Occipital lobe (tissue), 2 donors: Measurements from ENCODE around the gene UBE2L3. TPM values are rescaled to one million over a fixed set of nuclear protein-coding genes. Genes with fewer than 3 reads are reported as not detected.
"Not testable (repeated sequence)": the region's sequence is repeated elsewhere in the genome, so short reads cannot be mapped to it uniquely, and the experiment has no call there.

Experiments used
- DNase-seq: peaks from one replicate; lab custom pipeline; 2025; lab: John Stamatoyannopoulos, UW
- total RNA-seq: library from RNA; depleted of rRNA; stranded (reverse); fragments of >200 nt; gene quantifications from one replicate; pipeline ENCODE4 v1.2.3, GENCODE V29; 2014

UBE2L3 gene
- total RNA-seq, 1 donor from 2014 or later: 23.6 TPM

DNA sequence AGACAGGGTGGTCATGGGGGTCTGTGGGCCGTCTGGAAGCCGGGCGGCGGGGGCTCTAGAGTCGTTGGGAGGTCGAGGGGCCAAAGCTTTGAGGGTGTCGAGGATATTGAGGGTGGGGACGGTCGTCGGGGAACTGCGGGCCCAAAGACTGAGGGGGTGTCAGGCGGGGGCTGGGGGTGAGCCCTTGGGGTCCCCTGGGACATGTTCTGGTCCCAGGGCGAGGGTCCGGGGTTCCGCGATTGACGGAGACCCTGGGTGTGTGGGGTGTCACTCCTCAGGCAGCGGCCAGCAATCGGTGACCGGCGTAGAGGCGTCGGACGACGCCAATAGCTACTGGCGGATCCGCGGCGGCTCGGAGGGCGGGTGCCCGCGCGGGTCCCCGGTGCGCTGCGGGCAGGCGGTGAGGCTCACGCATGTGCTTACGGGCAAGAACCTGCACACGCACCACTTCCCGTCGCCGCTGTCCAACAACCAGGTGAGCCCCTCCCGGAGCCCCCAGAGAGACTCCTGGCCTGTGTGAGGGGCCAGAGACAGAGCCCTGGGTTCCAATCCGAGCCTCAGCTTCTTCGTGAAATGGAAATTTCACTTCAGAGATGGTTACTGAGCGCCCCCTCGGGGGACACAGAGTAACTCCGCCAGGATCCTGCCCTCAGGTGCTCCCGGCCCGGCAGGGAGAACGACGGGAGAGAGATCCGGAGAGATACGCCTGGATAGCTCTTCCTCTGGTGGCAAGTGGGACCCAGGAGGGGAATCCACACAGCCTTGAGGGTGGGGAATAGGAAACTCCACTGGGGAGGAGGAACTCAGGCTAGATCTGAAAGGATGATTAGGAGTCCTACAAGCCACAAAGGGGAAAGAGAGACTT, 75.3 kb downstream of the UBE2L3 start:
- no peak for DNase-seq

DNA sequence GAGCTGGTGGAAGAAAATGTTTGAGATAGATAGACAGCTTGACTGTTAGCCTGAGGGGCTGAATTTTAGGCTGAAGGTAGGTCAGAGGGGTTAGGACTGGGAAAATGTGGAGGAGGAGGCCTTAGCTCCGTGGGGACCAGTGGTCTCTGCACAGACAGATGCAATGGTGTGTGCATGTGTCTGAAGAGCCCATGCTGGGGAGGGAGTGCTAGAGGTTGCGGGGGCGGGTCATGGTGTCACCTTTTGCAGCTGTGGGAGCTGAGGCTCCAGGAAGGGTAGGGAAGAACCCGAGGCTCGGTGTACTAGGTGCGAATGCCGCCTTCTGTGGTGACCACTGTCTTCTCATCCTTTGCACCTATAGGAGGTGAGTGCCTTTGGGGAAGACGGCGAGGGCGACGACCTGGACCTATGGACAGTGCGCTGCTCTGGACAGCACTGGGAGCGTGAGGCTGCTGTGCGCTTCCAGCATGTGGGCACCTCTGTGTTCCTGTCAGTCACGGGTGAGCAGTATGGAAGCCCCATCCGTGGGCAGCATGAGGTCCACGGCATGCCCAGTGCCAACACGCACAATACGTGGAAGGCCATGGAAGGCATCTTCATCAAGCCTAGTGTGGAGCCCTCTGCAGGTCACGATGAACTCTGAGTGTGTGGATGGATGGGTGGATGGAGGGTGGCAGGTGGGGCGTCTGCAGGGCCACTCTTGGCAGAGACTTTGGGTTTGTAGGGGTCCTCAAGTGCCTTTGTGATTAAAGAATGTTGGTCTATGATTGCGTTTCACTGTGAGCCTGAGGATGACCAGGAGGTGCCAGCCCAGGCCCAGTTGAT, 76.2 kb downstream of the UBE2L3 start:
- DNase-seq: no peak

DNA sequence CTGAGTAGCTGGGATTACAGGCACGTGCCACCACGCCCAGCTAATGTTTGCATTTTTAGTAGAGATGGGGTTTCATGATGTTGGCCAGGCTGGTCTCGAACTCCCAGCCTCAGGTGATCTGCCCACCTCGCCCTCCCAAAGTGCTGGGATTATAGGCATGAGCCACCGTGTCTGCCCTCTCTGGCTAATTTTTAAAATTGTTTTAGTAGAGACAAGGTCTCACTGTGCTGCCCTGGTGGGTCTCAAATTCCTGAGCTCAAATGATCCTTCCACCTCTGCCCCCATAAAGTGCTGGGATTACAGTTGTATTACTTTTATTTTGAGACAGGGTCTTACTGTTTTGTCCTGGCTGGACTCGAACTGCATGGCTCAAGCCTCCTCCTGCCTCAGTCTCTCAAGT, 78.0 kb downstream of the UBE2L3 start:
- not testable (repeated sequence) for DNase-seq

DNA sequence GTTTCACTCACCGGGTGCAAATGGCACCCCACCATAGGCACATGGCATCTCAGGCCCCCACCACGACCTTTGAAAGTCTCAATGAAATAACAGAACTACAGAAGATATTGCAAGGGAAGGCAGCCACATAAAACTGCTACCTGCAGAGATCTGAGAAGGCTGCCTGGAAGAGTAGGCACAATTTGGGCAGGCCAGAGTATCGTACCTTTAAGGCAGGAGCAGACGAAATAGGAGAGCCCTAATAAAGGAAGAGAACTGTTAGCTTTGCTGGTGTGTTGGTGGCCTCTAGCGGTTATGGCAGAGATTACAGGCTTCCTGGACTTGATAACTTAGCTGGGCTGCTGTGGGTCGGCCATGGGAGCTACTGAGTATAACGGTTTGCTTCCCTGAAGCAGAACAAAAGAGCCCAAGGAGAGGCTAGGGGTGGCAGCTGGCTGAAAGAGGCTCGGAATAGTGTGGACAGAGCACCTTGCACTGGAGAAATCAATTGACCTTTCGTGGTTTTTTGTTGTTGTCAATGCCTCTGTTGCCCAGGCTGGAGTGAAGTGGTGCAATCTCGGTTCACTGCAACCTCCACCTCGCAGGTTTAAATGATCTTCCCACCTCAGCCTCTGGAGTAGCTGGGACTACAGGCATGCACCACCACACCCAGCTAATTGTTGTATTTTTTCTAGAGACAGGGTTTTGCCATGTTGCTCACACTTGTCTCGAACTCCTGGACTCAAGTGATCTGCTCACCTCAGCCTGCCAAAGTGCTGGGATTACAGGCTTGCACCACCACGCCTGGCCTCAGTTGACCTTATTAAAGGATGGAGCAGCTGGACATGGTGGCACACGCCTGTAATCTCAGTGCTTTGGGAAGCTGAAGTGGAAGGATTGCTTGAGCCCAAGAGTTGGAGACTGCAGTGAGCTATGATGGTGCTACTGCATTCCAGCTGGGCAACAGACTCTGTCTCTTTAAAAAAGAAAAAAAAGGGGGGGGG, 79.4 kb downstream of the UBE2L3 start:
- peak; percentile 49 for DNase-seq

DNA sequence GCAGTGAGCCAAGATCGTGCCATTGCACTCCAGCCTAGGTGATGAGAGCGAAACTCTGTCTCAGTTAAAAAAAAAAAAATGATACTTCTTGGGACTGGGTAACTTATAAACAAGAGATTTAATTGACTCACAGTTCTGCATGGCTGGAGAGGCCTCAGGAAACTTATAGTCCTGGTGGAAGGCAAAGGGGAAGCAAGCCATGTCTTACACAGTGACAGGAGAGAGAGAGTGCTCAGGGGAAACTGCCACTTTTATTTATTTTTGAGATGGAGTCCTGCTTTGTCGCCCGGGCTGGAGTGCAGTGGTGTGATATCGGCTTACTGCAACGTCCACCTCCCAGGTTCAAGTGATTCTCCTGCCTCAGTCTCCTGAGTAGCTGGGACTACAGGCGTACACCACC, 82.8 kb downstream of the UBE2L3 start:
- no peak for DNase-seq

DNA sequence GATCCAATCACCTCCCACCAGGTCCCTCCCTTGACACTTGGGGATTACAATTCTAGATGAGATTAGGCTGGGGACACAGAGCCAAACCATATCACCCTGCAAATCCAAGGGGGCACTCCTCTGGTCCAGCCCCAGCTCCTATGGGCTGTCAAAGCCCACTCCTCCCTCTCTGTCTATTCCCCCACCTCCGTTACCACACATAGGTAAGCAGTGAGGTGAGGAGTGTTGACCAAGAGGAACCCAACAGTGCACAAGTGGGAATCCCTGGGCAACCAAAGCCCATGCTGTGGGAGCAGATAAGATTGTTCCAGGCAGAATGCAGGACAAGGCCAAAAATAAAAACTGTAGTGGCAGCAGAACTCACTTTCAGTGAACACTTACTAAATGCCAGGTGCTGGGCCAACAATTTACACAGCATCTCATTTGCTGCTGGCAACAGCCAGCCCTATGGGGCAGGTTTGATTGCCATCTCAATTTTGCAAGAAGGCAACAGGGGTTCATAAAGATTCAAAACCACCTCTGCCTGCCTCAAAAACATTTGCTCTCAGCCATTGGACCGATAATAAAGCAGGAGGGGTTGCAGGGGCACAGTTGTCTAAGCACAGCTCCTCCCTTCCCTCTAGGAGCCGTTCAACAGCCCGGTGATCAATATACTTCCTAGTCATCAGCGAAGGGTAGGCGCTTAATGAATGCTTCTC, 83.5 kb downstream of the UBE2L3 start:
- DNase-seq: no peak

DNA sequence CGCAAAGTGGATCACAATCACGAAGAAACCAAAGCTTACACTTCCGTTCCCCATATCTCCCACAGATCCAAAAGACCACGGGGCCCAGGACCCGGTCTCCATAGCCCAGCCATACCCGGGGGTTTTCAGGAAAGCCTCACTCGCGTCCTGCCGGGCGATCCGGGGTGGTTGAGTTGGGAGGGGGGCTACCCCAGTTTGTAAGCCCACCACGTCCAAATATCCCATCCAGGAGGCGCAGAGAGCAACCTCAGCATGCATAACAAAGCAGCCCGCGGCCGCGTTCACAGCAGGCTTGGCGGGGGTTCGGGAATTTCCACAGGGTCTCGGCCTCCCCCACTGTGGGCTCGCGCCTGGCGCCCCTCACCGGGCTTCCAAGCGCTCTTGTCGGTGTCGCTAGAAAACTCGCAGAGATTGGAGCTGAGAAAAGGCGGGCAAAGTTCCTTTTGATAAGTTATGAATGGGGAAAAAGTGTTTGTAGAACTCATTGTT, 84.1 kb downstream of the UBE2L3 start:
- DNase-seq: no peak

DNA sequence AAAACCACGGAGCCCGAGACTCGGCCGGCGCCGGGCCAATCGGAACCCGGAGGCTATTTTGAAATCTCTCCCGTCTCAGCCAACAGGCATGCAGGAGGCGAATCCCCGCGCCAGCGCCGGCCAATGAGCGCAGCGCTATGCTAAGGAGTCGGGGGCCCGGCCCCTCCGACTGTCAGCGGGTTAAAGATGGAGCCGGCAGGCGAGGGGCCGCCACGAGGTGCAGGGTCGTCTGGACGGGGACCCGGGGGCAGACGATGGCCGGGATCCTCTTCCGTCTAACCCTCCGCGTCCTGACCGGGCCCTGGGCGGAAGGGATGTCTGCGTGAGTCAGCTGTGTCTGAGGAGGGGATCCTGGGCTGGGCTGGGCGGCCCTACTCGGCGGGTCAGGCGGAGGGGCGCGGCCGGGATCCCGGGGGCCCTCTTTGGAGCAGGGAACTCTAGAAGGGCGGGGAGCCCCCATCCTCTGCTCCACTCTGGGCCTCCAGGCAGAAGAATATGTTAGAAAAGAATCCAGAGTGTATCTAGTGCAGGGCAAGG, 84.6 kb downstream of the UBE2L3 start:
- DNase-seq: peak; percentile 79

DNA sequence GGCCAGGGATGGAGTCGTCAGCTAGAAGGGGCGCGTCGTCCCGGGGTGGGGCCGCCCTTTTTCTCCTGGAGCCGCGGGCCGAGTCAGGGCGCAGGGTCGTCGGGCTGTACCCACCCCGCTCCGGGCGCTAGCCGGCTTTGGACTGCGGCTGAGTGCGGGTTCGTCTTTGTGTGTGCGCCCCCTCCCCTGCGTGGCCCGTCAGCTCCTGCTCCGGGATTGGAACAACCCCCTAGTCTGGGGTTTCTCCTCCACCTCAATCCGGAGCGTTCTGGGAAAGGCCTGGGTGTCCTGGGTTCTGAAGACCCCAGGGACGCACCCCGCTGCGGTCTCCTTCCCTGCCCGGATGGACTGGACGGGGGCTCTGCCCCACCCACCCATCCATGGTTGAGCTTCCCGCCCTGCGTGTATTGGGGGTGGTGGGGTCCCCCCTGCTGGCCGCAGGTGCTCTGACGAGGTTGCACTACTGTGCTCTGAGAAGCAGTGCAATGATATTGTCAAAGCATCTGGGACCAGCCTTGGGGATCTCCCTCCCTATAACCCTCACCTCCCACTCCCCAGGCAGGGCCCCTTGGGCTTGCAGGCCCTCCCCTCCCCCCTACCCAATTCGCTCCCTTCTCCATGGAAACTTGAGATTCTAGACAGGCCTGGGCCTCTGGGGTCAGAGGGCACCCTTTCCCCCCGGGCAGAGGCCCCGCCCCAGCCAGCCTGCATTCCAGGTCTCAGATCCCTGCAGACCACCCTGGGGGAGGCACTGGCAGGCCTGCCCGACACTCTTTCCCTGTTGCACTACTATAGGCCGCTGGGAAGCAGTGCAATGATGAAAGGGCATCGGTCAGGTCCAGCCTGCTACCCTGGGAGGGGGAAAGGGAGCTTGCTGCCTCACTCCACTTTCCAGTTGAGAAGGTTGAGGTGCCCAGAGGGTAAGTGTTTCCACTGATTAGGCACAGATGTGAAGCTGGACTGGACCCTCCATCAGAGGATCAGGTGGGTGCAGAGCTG, 85.3 kb downstream of the UBE2L3 start:
- DNase-seq: no peak

DNA sequence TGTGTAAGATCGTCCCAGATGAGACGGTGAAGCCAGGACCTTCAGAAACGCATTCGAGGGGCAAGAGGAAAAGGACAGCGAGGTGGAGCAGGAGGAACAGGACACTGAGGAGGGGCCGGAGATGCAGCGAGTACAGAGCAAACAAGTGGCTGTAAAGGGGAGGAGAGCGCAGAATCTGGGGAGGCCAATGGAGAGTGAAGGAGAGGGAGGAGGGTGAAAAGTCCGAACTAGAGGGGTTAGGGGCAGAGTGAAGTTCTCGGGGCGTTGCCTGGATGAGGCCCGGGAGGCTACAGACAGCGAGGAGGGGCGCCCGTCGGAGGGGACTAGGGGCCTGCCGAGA, 89.5 kb downstream of the UBE2L3 start:
- no peak for DNase-seq

DNA sequence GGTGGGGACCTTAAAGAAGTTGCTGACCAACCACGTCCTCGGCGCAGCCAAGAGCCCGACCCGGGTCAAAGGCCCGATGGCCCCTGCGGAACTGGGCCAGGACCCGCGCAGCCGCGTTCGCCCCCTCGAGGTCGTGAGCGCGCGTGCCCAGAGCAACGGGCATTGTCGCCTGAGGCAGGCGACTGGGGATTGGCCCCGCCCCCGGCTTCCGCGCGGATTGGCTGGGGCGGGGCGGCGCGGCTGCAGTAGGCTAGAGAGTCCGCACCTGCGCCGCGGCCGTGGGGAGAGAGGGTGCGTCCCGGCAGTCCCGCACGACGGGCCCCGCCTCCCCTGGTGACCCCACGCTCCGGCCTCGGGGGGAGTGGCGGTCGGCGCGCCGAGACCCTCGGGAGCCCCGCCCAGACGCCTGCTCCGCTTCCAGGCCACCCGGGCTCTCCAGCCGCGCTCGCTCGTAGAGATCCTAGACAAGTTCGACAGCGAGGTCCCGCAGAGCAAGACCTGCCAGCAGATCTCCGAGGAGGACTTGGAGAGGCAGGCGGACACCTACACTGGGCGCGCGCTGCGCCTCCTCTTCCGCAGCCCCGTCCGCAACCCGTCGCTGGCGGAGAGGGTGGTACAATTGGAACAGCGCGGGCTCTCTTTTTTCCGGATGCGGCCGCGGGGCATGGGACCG, 90.0 kb downstream of the UBE2L3 start:
- no peak for DNase-seq

DNA sequence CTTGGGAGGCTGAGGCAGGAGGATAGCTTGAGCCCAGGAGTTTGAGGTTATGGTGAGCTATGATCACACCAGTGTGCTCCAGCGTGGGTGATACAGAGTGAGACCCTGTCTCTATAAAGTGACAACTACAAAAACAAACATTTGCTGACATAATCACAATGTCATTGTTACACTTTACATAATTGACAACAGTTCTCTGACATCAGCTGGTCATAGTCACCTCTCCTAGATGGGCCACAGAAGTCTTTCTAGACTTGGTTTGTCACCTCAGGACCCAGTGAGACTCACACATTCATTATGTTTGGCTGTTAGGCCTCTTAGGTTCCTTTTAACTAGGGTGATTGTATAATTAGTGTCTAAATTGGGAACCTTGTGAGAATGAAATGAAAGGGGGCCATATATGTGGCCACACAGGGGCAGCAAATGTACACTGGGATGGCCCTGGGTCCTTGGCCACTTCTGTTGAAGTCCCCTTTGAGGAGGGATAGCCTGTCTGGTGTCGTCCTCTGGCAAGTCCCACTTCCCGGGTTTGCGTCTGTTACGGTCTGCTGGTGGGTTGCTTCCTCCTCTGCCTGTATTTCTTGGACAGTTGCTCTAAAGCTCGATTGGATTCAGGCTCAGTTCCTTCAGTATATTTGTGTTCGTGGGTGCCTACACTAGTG, 92.5 kb downstream of the UBE2L3 start:
- DNase-seq: no peak

DNA sequence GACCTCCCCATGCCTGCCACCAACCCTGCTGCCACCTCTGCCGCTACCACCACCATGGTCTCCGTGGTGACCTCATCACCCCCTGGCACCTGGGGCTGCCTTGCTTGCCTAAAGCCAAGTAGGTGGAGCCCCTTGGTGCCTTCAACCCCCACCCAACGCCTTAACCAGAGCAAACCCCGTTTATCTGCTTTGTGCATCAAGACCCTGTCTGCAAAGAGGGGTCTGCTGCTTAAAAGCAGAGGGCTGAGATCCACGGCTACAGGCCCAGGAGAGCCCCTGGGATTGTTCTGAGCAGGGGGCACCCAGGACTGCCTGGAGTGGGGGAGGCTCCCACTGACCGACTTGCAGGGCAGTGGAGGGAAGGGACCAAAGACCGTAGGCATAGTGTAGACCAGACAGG, 93.4 kb downstream of the UBE2L3 start:
- no peak for DNase-seq

DNA sequence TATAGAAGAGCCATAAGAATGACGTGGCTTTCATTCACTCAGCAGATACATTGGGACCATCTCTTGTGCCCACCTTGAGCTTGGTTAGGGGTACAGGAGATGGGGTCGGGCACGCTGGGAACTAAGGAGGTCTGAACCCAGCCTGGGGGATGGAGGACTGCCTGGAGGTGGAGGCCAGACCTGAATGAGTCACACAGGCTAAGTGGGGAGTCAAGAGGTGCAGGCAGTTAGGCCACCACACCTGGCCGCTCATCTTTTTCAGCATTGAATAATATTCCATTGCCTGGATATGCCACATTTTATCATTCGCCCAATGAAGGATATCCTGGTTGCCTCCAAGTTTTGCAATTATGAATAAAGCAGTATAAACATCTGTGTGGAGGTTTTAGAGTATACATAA, 94.5 kb downstream of the UBE2L3 start:
- DNase-seq: no peak

DNA sequence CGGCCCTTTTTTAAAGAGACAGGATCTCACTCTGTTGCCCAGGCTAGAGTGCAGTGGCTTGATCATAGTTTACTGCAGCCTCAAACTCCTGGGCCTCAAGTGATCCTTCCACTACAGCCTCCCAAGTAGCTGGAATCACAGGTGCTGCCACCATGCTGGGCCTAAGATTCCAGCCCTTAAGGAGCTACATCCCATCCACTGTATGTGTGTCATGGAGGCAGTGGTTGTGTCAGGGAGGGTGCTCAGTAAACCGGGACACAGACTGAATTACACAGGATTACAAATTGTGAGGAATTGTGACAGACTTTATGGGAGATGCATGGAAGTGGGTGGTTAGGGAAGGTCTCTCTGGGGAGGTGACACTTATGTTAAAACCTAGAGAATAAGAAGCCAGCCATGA, 96.2 kb downstream of the UBE2L3 start:
- DNase-seq: no peak

DNA sequence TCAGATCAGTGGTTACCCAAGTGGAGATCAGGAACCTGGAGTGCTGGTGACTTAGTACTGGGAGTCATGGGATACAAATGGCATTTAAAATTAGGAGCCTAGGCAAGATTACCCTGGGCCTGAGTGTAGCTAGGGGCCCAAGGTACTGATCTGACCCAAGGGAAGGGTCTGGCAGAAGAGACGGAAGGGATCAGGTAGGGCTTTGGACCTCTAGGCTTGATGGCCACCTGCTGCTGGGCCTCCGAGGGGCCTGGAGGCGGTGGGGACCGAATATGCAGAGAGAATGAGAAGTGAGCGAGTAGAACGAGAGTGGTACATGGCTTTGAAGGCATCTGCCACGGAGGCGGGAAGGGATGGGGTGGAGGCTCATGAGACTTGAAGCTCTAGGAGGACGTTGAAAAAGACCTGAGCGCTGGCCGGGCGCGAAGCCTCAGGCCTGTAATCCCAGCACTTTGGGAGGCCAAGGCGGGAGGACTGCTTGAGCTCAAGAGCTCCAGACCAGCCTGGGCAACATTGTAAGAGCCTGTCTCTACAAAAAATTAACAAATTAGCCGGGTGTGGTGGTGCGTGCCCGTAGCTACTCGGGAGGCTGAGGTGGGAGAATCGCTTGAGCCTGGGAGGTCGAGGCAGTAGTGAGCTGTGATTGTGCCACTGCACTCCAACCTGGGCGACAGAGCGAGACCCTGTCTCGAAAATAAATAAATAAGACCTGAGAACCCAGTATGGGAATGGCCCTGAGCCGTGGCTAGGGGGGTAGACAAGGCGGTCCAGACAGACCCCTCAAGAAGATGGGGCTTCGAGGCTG, 97.7 kb downstream of the UBE2L3 start:
- no peak for DNase-seq

DNA sequence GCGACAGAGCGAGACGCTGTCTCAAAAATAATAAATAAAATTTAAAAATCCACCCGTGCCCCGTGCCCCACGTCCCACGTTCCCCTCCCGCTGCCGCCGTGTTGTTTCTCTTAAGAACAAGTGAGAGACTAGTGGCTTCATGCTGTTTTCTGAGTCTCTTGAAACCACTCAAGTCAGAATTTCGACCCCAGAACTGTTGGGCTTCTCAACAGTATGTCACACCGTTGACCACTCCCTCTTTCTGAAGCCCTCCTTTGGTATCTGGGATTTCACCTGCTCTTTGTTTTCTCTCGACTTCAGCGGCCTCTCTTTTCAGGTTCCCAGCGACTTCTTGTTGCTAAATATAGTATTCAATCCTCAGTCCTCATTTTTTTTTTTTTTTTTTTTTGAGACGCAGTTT, 99.3 kb downstream of the UBE2L3 start:
- no peak for DNase-seq
